GM19240 (cell line): Measurements from ENCODE around the gene SCN1B.
A peak's percentile ranks its signal among the peaks of the same experiment; 100 is the strongest.
"Not testable (repeated sequence)": the region's sequence is repeated elsewhere in the genome, so short reads cannot be mapped to it uniquely, and the experiment has no call there.

Experiments used
- DNase-seq: peaks from one replicate; pipeline ENCODE4 v3.0.0; 2011; ENCODE audit warnings: low spot score; ENCODE audit not compliant: insufficient read length

The SCN1B gene

DNA sequence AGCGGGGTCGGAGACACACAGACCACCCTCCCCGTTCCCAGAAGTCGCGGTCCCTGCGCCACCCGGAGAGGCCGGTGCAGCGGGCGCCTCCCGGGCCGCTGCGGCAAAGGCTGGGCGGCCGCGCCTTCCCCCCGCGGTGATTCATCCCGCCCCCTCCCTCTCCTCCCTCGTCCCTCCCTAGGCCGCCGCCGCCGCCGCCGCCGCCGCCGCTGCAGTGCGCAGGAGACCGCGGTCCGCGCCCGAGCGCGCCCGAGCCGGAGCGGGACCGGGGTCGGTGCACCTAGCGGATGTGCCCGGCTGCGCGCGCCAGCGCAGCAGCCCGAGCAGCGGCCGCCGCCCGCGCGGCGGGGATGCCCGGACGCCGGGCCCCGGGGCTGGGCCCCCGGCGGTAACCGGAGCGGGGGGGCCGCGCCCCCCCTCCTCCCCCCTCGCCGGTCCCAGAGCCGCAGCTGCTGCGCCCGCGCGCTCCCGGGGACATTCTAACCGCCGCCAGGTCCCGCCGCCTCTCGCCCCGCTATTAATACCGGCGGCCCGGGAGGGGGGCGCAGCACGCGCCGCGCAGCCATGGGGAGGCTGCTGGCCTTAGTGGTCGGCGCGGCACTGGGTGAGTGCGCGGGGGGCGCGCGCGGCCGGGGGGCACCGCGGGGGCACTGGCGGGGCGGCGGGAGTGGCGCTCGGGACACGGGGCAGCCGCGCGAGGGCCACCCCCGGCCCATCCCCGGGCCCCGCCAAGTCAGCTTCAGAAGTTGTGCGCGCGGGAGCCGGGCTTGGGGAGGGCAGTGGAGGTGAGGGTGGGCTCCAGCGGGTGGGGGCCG, at the start of gene SCN1B:
SCN1B (plus strand) TSS at position 214 of the 815 bp plus-strand sequence; CDS start at position 565, 351 bp downstream.
- DNase-seq = no peak

DNA sequence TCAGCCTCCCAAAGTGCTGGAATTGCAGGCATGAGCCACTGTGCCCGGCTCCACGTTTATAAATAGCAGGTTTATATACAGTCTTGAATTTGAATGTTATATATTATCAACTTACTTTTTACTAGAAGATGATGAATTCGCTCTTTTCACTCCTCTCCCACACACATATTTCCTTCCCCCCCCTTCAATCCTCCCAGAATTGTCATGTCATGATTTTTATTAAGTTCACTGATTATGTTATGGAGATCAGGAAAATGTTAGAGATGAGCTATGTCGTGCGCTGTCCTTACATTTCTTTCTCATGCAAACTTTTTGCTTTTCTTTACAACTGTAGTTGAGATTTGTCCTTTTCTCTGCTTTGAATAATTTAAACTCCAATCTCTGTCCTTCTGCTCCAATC, 48.0 kb upstream of the SCN1B start:
- no peak for DNase-seq

DNA sequence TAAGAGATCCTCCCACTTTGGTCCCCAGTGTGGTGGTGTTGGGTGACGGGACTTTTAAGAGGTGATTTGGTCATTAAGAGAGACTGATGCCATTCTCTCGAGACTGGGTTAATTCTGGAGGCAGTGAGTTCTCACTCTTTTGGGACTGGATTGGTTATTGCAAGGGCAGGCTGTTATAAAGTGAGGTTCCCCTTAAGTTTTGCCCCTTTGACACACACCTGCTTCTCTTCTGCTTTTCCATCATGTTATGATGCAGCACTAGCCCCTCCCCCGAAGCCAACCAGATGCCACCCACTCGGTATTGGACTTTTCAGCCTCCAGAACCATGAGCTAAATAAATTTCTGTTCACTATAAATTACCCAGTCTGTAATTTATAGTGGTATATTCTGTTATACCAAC, 46.5 kb upstream of the SCN1B start:
- DNase-seq = no peak

DNA sequence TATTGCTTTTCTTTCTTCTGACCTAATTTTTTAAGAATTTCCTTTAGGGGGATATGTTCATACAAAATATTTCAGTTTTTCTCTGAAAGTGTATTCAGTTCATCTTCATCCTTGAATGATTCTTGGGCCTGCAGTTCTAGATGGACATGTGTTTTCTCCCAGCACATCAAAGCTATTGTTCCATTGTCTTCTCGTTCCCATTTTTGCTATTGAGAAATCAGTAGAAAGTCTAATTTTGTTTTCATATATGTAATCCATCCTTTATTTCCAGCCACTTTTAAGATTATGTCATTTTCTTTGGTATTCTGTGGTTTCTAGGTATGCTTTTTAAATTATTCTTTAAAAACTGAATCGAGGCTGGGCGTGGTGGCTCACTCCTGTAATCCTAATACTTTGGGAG, 46.0 kb upstream of the SCN1B start:
- no peak for DNase-seq

DNA sequence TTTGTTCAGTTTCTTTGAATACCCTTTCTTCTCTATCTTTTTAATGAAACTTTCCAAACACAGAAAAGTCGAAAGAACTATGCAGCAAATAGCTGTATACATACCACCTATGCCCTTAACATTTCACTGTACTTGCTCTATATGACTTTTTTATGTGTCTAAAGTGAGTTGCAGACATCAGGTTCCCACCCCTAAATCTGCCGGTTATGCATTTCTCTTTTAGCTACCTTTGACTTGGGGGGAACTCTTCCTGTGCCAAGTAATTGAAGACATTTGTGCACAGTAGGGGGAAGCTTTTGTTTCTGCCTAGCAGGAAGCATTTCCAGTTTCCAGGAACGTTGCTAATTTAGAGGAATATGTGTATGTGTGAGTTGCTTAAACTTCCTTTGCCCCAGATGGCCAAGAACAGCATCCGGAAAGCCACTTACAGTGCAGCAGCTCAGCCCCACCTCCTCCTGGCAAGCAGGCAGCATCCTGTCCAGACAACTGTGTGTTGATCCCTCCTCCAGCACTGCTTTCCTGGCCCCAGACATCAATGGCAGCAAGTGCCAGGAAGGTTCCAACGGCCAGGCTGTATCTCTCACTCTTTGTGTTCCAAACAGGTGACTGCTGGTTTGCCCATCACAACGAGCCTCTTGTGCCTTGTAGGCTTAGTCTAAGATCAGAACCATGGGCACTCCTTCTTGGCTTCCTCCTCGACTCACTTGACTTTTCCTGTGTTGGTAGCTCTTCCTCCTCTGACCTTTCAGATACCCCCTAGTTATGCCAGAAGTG, 44.8 kb upstream of the SCN1B start:
- DNase-seq = no peak

DNA sequence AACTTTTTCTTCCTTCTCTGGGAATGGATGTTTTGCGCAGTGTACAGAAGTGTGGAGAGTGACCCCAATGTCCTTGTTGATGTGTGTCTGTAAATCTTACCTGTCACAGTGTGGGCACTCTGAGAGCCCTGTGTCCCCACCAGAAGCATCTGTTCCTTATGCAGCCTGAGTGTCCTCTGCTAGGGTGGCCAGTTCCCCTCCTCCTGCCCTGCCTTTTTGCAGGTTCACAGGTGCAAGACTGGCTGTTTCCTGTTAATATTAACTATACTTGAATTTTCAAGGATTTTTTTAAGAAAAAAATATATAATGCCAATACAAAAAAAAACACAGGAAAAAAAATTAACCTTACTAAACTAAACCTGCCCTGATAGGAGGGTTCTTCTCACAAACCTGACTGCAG, 42.2 kb upstream of the SCN1B start:
- no peak for DNase-seq

DNA sequence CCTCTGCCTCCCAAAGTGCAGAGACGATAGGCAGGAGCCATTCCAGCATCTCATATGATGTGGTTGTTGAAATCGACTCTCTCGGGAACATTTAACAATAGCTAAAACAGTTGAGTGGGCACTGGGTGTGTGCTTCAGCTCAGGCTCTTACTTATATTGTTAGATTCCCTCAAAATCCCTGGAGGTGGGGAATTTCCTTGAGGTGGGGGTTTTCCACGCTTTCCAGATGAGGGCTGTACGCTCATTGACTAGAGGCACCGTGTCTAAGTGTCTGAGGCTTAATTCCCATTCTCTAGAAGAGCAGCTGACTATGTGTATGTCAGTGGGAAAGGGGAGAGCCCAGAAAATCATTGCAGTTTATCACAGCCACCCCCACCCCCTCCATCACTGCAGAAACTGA, 41.0 kb upstream of the SCN1B start:
- no peak for DNase-seq

DNA sequence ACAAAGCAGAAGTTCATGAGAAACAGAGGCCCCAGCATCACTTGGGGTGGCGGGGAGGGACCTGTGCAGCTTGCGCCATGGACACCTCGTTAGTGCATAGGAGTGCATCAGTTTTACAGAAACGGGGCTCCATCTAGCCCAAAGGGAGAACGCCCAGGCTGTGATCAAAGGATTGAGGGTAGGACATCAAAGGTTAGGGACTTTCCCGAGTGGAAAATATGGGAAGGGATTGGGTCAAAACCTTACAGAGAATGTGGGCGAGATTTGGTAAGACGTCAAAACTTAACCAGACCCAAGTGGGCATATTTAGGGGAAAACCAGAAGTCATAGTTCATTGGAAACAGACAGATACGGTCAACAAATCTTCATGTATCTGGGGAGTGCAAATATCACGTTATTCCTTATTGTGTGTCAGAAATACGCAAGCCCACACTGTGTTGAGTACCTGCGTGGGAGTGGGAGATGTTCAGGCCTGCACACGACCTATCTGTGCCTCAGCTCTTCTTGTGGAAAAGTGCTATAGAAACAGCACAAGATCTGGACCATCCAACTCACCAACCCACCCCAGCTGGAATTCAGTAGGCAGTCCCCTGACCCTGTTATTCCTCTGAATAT, 39.6 kb upstream of the SCN1B start:
- no peak for DNase-seq

DNA sequence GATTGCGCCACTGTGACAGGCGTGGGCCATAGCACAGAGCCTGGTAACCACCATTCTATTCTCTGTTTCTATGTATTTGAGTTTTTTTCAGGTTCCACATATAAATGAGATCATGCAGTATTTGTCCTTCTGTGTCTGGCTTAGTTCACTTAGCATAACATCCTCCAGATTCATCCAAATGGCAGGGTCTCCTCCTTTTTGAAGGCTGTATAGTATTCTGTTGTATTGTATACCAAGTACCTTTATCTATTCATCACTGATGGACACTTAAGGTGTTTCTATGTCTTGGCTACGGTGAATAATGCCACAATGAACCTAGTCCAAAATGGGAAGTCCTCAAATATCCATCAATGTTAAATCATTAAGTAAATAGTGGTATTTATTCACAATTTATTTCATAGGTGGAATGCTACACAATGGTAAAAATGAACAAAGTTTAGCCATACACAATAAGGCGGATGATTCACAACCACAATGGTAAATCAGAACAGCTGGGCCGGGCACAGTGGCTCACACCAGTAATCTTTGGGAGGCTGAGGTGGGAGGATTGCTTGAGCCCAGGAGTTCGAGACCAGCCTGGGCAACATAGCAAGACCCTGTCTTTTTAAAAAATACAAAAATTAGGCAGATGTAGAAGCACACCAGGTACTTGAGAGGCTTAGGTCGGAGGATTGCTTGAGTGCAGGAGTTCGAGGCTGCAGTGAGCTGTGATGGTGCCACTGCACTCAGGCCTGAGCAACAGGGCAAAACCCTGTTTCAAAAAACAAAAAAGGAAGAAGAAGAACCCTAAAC, 38.5 kb upstream of the SCN1B start:
- no peak for DNase-seq

DNA sequence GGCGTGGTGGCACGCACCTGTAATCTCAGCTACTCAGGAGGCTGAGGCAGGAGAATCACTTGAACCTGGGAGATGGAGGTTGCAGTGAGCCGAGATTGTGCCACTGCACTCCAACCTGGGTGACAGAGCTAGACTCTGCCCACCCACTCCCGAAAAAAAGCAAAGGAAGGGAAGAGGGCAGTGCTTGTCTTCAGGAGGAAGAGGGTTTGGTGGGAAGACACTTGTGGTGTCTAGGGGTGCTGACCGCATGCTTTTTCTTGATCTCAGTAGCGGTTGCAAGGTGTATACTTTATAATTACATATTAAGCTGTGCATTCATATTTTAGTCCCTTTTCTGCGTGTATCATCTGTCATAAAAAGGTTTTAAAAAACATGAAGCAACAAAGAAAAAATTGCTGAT, 37.7 kb upstream of the SCN1B start:
- not testable (repeated sequence) for DNase-seq

DNA sequence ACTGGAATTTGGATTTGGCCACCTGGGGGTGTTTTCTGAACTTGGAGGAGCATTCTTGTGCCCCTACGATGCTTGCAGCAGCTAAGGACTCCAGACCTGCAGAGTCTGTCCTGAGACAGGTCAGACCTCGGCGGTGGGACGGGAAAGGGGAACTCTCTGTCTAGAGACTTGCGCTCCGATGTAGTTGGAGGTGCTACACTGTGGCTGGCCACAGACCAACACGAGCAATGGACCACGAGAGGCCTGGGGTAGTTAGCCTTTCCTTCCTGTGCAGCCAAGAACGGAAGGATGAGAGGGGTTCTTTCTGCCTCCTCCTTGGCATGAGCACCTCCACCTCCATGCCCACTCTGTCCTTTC, 36.0 kb upstream of the SCN1B start:
- DNase-seq = no peak

DNA sequence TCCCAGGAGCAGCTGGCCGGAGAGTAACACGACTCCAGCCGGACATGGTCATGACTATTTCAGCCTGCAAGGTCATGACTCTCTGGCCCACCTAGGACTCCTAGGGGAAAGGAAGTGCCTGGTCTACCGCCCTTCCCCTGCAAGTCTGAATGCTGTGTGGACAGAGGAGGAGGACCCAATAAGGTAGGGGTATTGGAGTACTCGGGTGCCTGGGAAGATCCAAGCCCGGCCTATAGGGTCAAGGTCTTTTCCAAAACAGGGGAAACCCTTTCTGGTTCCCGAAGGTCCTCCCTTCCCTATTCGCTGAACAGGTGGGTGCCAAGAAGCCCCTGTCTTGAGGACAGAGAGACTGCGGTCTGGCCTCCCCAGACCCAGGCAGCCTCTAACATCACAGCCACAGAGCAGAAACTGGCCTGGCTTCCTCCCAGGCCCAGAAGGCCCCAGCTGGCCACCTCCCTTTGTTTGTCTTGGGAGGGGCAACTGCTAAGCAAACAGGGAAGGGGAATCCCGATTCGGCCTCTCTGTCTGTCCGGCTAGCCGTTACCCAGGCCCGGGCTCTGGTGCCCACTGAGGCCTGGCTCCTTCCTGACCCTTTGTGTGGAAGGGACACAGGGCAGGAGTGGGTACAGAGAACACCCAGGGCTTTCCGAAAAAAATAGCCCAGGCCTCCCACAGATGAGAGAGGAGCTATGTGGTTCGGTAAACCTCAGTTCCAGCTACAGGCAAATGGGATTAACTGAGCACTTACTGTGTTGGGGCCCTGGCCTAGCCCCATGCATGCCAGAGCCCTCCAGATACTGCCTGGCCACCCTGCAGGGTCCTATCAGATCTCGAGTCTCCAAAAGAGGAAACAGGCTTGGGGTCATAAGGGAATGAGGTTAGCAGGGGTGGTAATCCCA, 35.4 kb upstream of the SCN1B start:
- no peak for DNase-seq

DNA sequence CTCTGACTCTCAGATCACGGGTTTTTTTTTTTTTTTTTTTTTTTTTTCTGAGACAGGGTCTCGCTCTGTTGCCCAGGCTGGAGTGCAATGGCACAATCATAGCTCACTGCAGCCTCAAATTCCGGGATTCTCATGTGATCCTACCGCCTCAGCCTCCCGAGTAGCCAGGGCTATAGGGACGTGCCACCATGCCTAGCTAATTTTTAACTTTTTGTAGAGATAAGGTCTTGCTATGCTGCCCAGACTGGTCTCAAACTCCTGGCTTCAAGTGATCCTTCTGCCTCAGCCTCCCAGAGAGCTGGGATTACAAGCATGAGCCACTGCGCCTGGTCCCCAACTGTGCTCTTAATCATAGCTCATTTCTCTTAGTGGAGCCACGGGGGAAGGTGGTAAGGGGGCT, 34.7 kb upstream of the SCN1B start:
- DNase-seq = no peak

DNA sequence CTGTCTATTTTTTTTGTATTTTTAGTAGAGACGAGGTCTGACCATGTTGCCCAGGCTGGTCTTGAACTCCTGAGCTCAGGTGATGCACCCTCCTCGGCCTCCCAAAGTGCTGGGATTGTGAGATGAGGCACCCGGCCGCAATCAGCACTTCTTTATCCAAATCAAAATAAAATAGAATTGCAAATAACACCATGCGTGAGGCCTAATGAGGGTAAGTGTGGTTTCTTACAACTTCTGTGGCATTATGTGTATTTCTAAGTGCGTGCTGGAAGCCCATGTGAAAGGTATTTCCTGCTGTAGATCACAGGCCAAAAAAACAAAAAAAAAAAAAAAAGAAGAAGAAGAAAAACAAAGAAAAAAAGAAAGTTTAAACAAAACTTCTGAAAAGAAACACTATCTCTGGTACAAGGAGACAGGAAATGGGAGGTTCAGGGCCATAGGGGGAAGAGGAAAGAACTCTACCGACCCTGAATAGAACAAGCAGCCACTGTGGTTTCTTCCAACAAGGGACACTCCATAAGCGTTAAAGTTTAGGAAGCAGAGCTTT, 33.1 kb upstream of the SCN1B start:
- DNase-seq = no peak

DNA sequence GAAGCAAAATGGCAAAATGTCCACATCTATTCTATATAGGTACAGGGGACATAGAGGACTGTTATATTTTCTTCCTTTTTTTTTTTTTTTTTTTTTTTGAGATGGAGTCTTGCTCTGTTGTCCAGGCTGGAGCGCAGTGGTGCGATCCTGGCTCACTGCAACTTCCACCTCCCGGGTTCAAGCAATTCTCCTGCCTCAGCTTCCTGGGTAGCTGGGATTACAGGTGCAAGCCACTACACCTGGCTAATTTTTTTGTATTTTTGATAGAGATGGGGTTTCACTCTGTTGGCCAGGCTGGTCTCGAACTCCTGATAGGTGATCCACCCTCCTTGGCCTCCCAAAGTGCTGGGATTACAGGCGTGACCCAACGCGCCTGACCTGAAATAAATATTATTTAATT, 32.0 kb upstream of the SCN1B start:
- not testable (repeated sequence) for DNase-seq

DNA sequence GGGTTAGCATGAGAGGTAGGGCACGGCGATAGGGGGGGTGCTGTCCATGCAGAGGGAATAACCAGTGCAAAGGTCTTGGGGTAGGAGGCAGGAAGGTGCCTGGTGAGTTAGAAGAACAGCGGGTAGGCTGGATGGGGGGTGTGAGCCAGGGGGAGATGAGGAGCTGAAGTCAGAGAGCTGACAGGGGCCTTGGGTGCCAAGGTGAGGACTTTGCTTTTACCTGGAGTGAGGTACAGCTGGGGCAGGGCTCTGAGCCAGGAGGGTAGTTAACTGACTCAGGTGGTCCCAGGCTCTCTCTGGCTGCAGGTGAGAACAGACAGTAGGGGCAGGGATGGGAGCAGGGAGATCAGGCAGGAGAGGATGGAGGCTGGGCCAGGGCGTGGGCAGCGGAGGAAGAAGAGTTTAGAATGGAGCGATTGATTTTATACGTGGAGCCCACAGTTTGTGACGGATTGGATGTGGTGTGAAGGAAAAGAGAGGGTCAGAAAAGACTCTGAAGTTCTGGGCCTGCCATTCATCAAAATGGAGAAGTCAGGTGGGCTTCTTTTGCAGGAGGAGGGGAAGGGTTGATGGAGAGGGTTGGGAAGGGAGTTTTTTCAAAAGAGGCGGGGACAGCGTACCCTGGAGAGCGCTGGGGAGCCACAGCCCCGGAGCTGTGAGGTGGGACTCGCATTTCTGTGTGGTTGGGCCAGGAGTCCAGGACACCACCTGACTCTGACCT, 31.3 kb upstream of the SCN1B start:
- no peak for DNase-seq

DNA sequence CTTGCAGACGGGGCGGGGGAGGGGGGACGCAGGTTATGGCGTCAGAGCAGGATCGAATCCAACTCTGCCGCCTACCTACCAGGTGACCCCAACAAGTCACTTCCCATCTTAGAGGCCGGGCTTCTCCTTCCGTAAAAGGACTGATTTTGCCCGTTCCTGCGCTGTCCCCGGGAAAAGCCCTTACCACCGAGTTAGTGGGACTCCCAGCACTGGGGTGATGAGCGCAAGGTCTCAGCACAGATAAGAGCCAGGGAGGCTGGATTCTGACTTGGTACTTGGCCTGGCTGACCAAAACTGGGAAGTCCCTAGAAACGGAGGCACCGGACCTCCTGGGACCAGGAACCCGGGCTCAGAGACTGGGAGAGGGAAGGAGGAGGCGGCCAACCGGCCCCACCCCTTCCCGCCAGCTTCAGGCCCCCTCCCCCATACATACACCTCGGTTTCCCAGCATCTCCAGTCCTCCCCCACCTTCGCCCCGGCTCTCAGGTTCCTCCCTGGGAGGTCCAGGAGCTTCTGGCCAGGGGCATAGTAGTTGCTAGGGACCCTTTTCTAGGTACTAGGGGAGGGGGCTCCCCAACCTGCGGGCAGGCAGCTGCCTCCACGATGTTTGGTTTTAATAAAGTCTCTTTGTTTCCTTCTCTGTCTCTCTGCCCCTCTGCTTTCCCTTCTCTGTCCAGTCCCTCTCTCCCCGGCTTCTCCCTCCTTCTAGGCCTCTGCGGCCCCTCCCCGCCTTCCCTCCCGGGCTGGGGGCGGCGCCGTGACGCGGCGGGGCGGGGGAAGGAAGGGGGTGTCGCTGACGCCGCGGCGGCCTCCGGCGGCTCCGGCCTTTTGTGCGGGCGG, 30.6 kb upstream of the SCN1B start, which contains the start of gene GRAMD1A:
GRAMD1A (plus strand) TSS at position 826 of the 840 bp plus-strand sequence. CDS start 156 bp downstream, outside the sequence.
- peak; percentile 88 for DNase-seq

DNA sequence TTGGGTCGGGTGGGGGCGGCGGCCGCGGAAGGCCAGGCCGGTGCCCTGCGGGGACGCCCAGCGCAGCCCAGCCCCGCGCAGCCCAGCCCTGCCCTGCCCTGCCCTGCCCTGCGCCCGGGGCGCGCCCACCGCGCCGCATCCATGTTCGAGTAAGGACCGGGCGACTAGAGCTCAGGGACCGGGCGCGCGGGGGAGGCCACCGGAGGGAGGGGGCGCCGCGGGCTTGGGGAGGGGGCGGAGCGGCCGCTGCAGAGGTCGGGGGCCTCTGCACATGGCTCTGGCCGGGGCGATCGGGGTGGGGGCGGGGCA, 30.0 kb upstream of the SCN1B start:
- no peak for DNase-seq
